Activated T-helper 9 cell treated with anti-CD3 and anti-CD28 coated beads, Interleukin-2, amount 50 U/mL, for 16 hours (primary cell): ENCODE results near the gene NEBL.

Experiments
- DNase-seq: peaks from one replicate; pipeline ENCODE4 v3.0.0-alpha.2; 2020; ENCODE audit warnings: low read depth

The NEBL gene

GRCh38 chr10:20863008-20863407, 34.1 kb downstream of the NEBL start:
- no peak for DNase-seq

- DNase-seq: no peak
Measured at GRCh38 chr10:20858292-20859124, 38.6 kb downstream of the NEBL start.

GRCh38 chr10:20856484-20856883, 40.6 kb downstream of the NEBL start:
- DNase-seq: no peak

GRCh38 chr10:20855398-20856038, 41.6 kb downstream of the NEBL start:
- DNase-seq: no peak

DNA sequence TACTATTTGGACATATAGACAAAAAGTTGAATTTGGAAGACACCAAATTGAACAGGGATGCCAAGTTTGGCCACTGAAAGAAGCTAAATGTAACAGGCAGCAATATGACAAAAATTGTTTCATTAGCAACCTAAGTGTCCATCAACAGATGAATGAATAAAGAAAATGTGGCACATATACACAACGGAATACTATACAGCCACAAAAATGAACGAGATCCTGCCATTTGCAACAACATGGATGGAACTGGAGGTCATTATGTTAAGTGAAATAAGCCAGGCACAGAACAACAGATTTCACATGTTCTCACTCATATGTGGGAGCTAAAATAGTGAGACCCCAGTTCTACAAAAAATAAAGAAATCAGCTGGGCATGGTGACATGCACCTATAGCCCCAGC, 43.8 kb downstream of the NEBL start:
- DNase-seq: no peak

GRCh38 chr10:20852303-20852702, 44.8 kb downstream of the NEBL start:
- no peak for DNase-seq

DNA sequence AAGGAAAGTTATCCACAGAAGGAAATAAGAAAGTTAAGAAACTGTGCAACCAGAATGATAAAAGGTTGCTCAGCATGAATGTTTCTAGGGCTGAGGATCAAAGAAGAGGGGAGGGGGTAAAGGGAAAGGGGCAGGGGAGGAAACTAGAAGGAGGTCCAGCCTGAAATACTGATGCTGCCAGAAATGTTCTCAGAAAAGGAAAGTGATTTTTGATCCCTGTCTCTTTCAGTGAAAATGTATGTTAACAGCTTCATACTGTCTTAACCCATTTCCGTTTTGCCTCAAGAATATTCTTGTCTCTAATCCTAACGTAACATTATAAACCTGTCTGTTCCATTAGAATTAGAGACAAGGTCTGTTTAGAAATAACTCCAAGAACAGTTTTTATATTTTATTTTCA, 49.6 kb downstream of the NEBL start:
- no peak for DNase-seq

DNA sequence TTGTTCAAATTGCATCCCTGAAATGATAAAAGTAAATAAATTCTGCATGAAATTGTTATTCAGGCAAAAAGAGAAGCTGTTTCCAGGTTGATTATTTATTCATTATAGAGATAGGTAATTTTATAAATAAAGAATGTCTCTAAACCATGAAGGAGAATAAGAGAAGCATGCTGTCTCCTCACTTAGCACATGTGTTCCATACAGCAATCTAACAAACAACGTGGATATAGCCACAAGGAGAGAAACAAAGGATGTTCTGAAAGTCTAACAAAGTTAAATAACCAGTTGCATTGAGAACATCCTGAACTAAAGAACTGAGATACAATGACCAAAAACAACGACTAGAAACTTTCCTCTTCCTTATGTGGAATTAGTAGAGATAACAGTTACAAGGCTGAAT, 50.8 kb downstream of the NEBL start:
- no peak for DNase-seq

DNA sequence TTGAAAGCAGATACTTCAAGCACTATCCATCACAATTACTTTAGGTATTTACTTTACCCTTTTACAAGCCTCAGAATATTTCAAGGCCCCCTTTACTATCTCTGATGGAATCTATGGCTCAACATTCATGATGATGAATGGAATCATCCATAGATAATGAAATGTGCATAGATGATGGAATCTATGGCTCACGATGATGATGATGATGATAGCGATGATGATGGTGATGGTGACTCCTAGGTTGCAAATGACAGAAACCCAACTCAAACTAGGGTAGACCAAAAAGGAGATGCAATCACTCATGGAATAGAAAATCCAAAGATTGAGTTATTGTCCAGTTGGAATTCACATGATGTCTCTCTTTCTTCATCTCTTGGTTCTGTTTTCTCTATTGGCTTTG, 55.7 kb downstream of the NEBL start:
- no peak for DNase-seq

GRCh38 chr10:20839910-20840309, 57.2 kb downstream of the NEBL start:
- DNase-seq: no peak

GRCh38 chr10:20839141-20839540, 58.0 kb downstream of the NEBL start:
- no peak for DNase-seq

GRCh38 chr10:20836401-20836800, 60.7 kb downstream of the NEBL start:
- DNase-seq: no peak

- DNase-seq: no peak
Measured at GRCh38 chr10:20835335-20835734, 61.8 kb downstream of the NEBL start.

DNA sequence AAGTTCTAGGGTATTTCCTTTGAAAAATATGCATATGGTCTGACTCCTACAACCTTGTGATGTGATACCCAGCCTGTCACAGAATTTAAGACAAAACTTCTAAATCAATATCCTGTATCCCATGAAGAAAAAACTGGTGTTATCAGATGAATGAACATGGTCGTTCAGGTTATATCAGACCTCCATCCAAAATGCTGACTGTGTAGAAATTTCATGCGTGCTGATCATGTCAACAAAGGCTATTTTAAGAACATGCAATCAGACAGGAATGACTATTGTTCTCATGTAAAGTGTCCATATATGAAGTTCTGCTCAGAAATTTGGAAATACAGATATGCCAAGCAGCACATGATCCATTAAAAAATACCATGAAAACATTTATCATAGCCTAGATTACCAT, 62.3 kb downstream of the NEBL start:
- DNase-seq: no peak

- no peak for DNase-seq
Measured at GRCh38 chr10:20822825-20823224, 74.3 kb downstream of the NEBL start.

DNA sequence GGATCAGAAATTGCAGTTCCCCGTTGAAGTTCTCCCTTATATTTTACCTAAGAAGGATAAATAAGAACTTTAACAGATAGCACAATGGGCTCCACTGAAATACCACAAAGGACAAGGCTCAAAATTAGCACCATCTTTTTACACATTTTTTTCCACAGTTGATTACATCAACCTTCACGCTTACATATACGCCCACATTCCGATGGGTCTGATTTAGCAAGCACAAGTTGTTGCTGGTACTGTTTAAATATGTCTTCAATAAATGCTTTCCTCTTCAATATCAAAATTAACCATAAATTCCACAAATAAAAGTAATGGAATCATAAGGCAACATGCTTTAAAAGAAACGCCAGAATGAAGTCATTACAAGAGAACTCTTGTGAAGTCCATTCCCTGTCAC, 79.5 kb downstream of the NEBL start:
- no peak for DNase-seq

GRCh38 chr10:20817116-20817515, 80.0 kb downstream of the NEBL start:
- DNase-seq: no peak

DNA sequence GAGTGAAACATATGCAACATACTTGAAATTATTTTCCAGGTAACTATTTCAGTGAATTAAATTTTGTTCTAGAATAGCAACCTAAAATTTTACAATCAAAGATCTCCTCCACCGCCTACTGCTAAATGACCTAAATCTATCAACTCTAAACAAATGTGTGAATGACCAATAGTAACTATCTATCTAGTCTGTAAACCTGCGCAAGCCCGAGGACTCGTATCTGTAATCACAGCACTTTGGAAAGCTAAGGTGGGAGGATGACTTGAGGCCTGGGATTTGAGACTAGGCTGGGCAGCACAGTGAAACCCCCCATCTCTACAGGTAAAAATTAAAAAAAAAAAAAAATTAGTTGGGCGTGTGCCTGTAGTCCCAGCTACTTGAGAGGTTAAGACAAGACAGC, 83.0 kb downstream of the NEBL start:
- no peak for DNase-seq

GRCh38 chr10:20811131-20811530, 86.0 kb downstream of the NEBL start:
- no peak for DNase-seq

DNA sequence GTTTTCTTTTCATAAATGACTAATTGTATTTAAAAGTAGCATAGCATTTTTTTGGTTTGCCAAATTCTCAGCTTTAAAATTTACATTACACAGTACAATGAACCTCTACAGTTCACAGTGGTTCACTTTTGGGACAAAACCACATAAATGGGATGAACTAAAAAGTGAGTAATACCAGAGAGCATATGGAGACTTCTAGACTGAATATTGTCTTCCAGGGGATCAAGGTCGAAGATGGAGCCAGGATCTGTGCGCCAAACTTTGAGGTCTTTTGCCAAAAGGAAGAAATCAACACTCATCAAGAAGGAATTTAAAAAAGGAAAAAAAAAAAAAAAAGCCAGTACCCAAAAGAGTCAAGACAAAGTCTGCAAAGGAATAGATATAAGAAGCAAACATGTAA, 87.5 kb downstream of the NEBL start:
- no peak for DNase-seq

- no peak for DNase-seq
Measured at GRCh38 chr10:20806487-20806886, 90.6 kb downstream of the NEBL start.

DNA sequence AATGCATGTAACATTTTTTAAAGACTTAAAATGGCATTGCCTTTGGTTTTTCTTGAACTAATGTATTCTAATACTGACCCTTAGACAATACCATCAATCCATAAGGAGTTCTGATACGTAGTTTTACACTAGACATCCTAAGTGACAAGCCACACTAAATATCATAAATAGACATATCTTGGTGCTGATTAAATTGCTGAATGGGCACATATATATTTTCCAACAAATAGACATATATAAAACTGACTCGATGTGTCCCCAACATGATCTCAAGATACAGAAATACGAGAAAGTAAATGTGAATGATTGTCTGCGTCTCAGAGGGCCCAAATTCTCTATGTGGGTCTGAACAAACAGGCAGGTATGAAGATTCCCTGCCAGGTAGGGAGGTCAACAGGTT, 99.8 kb downstream of the NEBL start:
- no peak for DNase-seq

DNA sequence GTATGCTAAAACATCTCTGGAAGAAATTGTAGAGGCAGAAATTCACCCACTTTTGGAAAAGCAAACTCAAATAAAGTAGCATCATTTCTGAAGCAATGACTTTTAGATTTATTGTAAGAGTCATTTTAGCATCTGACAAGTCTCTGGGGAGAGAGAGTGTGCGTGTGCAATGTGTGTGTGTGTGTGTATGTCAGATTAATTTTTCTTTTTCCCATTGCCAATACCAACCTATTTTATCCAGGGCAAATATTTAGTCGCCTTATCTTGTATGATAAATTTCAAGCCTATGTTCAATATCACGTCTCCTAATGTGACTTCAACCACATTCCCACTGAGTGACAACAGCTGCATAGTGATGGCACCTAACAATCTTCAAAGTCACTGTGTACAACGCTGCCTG, 101.7 kb downstream of the NEBL start:
- DNase-seq: no peak

DNA sequence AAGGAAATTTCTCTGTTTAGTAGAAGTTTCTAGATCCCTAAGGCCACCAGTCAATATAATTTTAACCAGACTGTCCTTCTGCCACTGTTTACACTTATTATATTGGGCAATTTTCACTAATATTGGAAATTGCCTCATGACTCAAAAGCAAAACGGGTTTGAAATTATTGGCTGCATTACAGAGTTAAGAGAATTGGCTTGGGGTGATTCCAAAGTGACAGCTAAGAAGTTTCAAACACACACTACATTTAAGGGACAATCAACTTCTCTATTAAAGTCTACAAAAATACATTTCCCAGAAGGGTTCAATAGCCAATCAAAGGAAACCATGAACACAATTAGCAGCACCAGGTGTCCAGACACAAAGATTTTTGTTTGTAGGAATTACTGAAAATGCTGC, 111.9 kb downstream of the NEBL start:
- no peak for DNase-seq
